H9 (cell line): ENCODE results near the gene NFKBIZ. TPM values are rescaled to one million over a fixed set of nuclear protein-coding genes. Genes with fewer than 3 reads are reported as not detected.

Source experiments
- DNase-seq: peaks from one replicate; pipeline ENCODE4 v3.0.0-alpha.2; 2017
- H2AFZ ChIP-seq: one replicate; pipeline ENCODE4 v1.6.1; 2013; ENCODE audit warnings: mild to moderate bottlenecking, low read length, control low read depth, moderate library complexity
- H2AK5ac ChIP-seq: 2 replicates; pipeline ENCODE4 v1.6.1; 2013; ENCODE audit warnings: low read length, control low read depth, mixed read lengths; ENCODE audit not compliant: insufficient read length
- H2BK120ac ChIP-seq: one replicate; pipeline ENCODE4 v1.6.1; 2013; ENCODE audit warnings: low read depth, mild to moderate bottlenecking, low read length, control low read depth, inconsistent platforms; ENCODE audit not compliant: poor library complexity, severe bottlenecking
- H2BK12ac ChIP-seq: 2 replicates; pipeline ENCODE4 v1.6.1; 2013; ENCODE audit warnings: low read length, control low read depth, mixed read lengths, low read depth; ENCODE audit not compliant: insufficient read length
- H2BK15ac ChIP-seq: 2 replicates; pipeline ENCODE4 v1.6.1; 2013; ENCODE audit warnings: low read depth, low read length, control low read depth
- H2BK20ac ChIP-seq: one replicate; pipeline ENCODE4 v1.6.1; 2013; ENCODE audit warnings: low read depth, mild to moderate bottlenecking, low read length, control low read depth, inconsistent platforms; ENCODE audit not compliant: poor library complexity, severe bottlenecking
- H2BK5ac ChIP-seq: 2 replicates; pipeline ENCODE4 v1.6.1; 2013; ENCODE audit warnings: low read length, control low read depth, mixed read lengths; ENCODE audit not compliant: insufficient read length
- H3K14ac ChIP-seq: 2 replicates; pipeline ENCODE4 v1.6.1; 2013; ENCODE audit warnings: low read length, control low read depth; ENCODE audit not compliant: insufficient read depth
- H3K18ac ChIP-seq: 2 replicates; pipeline ENCODE4 v1.6.1; 2013; ENCODE audit warnings: low read depth, mild to moderate bottlenecking, mixed read lengths, low read length, control low read depth; ENCODE audit not compliant: insufficient read length
- H3K23ac ChIP-seq: 2 replicates; pipeline ENCODE4 v1.6.1; 2013; ENCODE audit warnings: low read length, control low read depth, mixed read lengths, low read depth; ENCODE audit not compliant: insufficient read length
- H3K23me2 ChIP-seq: 2 replicates; pipeline ENCODE4 v1.6.1; 2013; ENCODE audit warnings: low read depth, mild to moderate bottlenecking, mixed read lengths, low read length, control low read depth; ENCODE audit not compliant: insufficient read length, poor library complexity, severe bottlenecking
- H3K27ac ChIP-seq: 2 replicates; pipeline ENCODE4 v1.5.1; 2013; ENCODE audit warnings: low read length, control low read depth, mixed read lengths, low read depth; ENCODE audit not compliant: insufficient read length
- H3K27me3 ChIP-seq: 2 replicates; pipeline ENCODE4 v1.6.1; 2013; ENCODE audit warnings: low read length, control low read depth, inconsistent platforms; ENCODE audit not compliant: insufficient read depth
- H3K4ac ChIP-seq: 2 replicates; pipeline ENCODE4 v1.6.1; 2013; ENCODE audit warnings: low read depth, mild to moderate bottlenecking, control low read depth, inconsistent platforms, low read length, moderate library complexity
- H3K4me1 ChIP-seq: 2 replicates; pipeline ENCODE4 v1.6.1; 2013; ENCODE audit warnings: low read length, control low read depth, inconsistent platforms; ENCODE audit not compliant: insufficient read depth
- H3K4me2 ChIP-seq: 2 replicates; pipeline ENCODE4 v1.6.1; 2013; ENCODE audit warnings: low read length, control low read depth, mixed read lengths; ENCODE audit not compliant: insufficient read length, insufficient read depth
- H3K56ac ChIP-seq: 2 replicates; pipeline ENCODE4 v1.6.1; 2013; ENCODE audit warnings: low read depth, mild to moderate bottlenecking, mixed read lengths, low read length, control low read depth; ENCODE audit not compliant: insufficient read length
- H3K79me1 ChIP-seq: 2 replicates; pipeline ENCODE4 v1.6.1; 2013; ENCODE audit warnings: low read depth, mild to moderate bottlenecking, moderate library complexity, low read length, control low read depth, inconsistent platforms; ENCODE audit not compliant: insufficient read depth, poor library complexity, severe bottlenecking
- H3K79me2 ChIP-seq: 2 replicates; pipeline ENCODE4 v1.6.1; 2013; ENCODE audit warnings: low read length, control low read depth, inconsistent platforms; ENCODE audit not compliant: insufficient read depth
- H3K9ac ChIP-seq: 2 replicates; pipeline ENCODE4 v1.6.1; 2013; ENCODE audit warnings: low read length, control low read depth, mixed read lengths; ENCODE audit not compliant: insufficient read length; ENCODE audit errors: extremely low read depth
- H3K9me3 ChIP-seq: one replicate; pipeline ENCODE4 v1.6.1; 2013; ENCODE audit warnings: low read depth, low read length, inconsistent platforms; ENCODE audit not compliant: control insufficient read depth
- H3T11ph ChIP-seq: one replicate; pipeline ENCODE4 v1.6.1; 2013; ENCODE audit warnings: mild to moderate bottlenecking, low read length, control low read depth, inconsistent platforms
- H4K20me1 ChIP-seq: one replicate; pipeline ENCODE4 v1.6.1; 2013; ENCODE audit not compliant: control insufficient read depth, insufficient read length, insufficient read depth
- H4K5ac ChIP-seq: 2 replicates; pipeline ENCODE4 v1.6.1; 2013; ENCODE audit warnings: low read depth, mild to moderate bottlenecking, mixed read lengths, low read length, control low read depth; ENCODE audit not compliant: insufficient read length
- H4K8ac ChIP-seq: replicated peaks from 2 replicates; pipeline ENCODE4 v1.6.1; 2013; ENCODE audit warnings: low read length, control low read depth, mixed read lengths, low read depth; ENCODE audit not compliant: insufficient read length
- H4K91ac ChIP-seq: 2 replicates; pipeline ENCODE4 v1.6.1; 2013; ENCODE audit warnings: low read depth, mild to moderate bottlenecking, moderate library complexity, mixed read lengths, low read length, control low read depth; ENCODE audit not compliant: insufficient read length
- H3K27ac Mint-ChIP-seq, 3 experiments: 2 replicates in 2 of 3; 3 replicates in 1 of 3; pipeline ENCODE4 v1.8.0; 2020 to 2021; ENCODE audit warnings: mixed read lengths in 3 of 3, mild to moderate bottlenecking in 1 of 3, moderate library complexity in 1 of 3
- H3K27me3 Mint-ChIP-seq: 2 replicates; pipeline ENCODE4 v1.8.0; 2021; ENCODE audit warnings: low read depth, mild to moderate bottlenecking, moderate library complexity, mixed read lengths
- H3K36me3 Mint-ChIP-seq, 3 experiments: 2 replicates in 2 of 3; 3 replicates in 1 of 3; pipeline ENCODE4 v1.8.0; 2020 to 2021; ENCODE audit warnings: low read depth in 3 of 3, mixed read lengths in 3 of 3; ENCODE audit not compliant: insufficient read depth in 1 of 3
- H3K4me1 Mint-ChIP-seq, 2 experiments: 2 replicates each; pipeline ENCODE4 v1.8.0; 2020; ENCODE audit warnings: mixed read lengths in 2 of 2
- H3K4me3 Mint-ChIP-seq, 2 experiments: 2 replicates in 1 of 2; 3 replicates in 1 of 2; pipeline ENCODE4 v1.8.0; 2020 to 2021; ENCODE audit warnings: mild to moderate bottlenecking in 2 of 2, mixed read lengths in 2 of 2, moderate library complexity in 1 of 2
- H3K9me3 Mint-ChIP-seq, 2 experiments: 2 replicates in 1 of 2; 3 replicates in 1 of 2; pipeline ENCODE4 v1.8.0; 2020; ENCODE audit warnings: mild to moderate bottlenecking in 2 of 2, mixed read lengths in 2 of 2, moderate library complexity in 1 of 2
- WGBS: extraction: QIAGEN DNeasy Blood & Tissue Kit; methylation state at CpG from one replicate; pipeline ENCODE4 v1.1.7; 2013; ENCODE audit warnings: missing lambda C conversion rate, low lambda C conversion rate, mixed read lengths; ENCODE audit not compliant: insufficient read length; ENCODE audit errors: extremely low coverage; 5-methylcytosine and 5-hydroxymethylcytosine counted together
- total RNA-seq: library from RNA; stranded (reverse); gene quantifications from 2 replicates; pipeline ENCODE4 v1.2.1, GENCODE V29; 2021
- TF ChIP-seq, protein P1 (sequence below): fragments of 200-600 bp; sonication (generic); conservative IDR thresholded peaks from 3 replicates; pipeline ENCODE4 v1.8.0; 2021; ENCODE audit warnings: antibody characterized with exemption, mild to moderate bottlenecking

NFKBIZ gene
- total RNA-seq, 1 experiment from 2014 or later, result 11.1 TPM

DNA sequence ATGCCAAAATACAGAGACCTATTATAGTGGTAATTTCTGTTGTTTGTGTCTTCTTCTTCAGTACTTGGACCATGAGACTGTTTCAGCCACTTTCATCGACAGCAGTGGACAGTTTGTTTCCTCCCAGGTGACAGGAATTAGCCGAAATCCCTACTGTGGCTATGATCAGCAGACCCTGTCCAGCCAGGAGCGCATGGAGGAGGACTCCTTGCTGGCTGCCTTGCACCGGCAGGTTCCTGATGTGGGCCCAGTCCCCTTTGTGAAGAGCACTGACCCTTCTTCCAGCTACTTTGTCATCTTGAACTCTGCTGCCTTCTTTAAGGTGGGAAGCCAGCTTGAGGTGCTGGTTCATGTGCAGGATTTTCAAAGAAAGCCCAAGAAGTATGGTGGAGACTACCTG is 48.1 kb upstream of the NFKBIZ start:
- no CpG with 5 or more reads among the region's 4 CpGs for WGBS

More for the DNA sequence above, 48.1 kb upstream of the NFKBIZ start:
- peaks cover 17 to 36% (median 36%) of the 10 kb centered on the region in 3 experiments; a peak in 6 of 7 replicates for H3K36me3 Mint-ChIP-seq
- no peak overlapping the region for H2AK5ac ChIP-seq
- H3K4ac ChIP-seq, result no peak overlapping the region
- no peak overlapping the region for H2BK12ac ChIP-seq
- no peaks in the 10 kb centered on the region; the same call in 1 of the 2 replicates for H3K79me2 ChIP-seq
- H4K5ac ChIP-seq, result no peak overlapping the region
- no peak overlapping the region for H2BK15ac ChIP-seq
- H2BK5ac ChIP-seq, result no peak overlapping the region
- H3K18ac ChIP-seq, result no peak overlapping the region
- no peak overlapping the region for H3T11ph ChIP-seq
- peak overlapping the region in 1 of 3 experiments; percentile 45; a peak in 2 of 7 replicates for H3K27ac Mint-ChIP-seq
- no peak overlapping the region for H2AFZ ChIP-seq
- H3K4me1 ChIP-seq, result 0 out of 2 replicates have a peak, but pooled peaks cover 2% of the 10 kb centered on the region
- no peak overlapping the region for H3K4me2 ChIP-seq
- H3K9ac ChIP-seq, result no peak overlapping the region
- no peak overlapping the region for H3K23ac ChIP-seq
- H3K56ac ChIP-seq, result no peak overlapping the region
- H4K20me1 ChIP-seq, result no peaks in the 10 kb centered on the region
- H3K27me3 Mint-ChIP-seq, result no peaks in the 10 kb centered on the region
- DNase-seq, result no peak
- TF ChIP-seq, protein P1, sequence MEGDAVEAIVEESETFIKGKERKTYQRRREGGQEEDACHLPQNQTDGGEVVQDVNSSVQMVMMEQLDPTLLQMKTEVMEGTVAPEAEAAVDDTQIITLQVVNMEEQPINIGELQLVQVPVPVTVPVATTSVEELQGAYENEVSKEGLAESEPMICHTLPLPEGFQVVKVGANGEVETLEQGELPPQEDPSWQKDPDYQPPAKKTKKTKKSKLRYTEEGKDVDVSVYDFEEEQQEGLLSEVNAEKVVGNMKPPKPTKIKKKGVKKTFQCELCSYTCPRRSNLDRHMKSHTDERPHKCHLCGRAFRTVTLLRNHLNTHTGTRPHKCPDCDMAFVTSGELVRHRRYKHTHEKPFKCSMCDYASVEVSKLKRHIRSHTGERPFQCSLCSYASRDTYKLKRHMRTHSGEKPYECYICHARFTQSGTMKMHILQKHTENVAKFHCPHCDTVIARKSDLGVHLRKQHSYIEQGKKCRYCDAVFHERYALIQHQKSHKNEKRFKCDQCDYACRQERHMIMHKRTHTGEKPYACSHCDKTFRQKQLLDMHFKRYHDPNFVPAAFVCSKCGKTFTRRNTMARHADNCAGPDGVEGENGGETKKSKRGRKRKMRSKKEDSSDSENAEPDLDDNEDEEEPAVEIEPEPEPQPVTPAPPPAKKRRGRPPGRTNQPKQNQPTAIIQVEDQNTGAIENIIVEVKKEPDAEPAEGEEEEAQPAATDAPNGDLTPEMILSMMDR, result no peak
- H3K27ac ChIP-seq, result no peak overlapping the region
- no peak overlapping the region for H3K14ac ChIP-seq
- H3K9me3 Mint-ChIP-seq, result no peaks in the 10 kb centered on the region
- H3K27me3 ChIP-seq, result no peaks in the 10 kb centered on the region
- no peak overlapping the region for H2BK120ac ChIP-seq
- H2BK20ac ChIP-seq, result no peak overlapping the region
- no peak overlapping the region for H4K91ac ChIP-seq
- H3K23me2 ChIP-seq, result no peaks in the 10 kb centered on the region
- no peak overlapping the region for H4K8ac ChIP-seq
- H3K9me3 ChIP-seq, result no peaks in the 10 kb centered on the region
- peaks cover 9% of the 10 kb centered on the region in 2 experiments for H3K4me1 Mint-ChIP-seq
- no peak overlapping the region for H3K4me3 Mint-ChIP-seq
- H3K79me1 ChIP-seq, result no peaks in the 10 kb centered on the region
